Loucy (cell line): ENCODE measurements around the gene KATNB1.
"Not testable (repeated sequence)": the region's sequence is repeated elsewhere in the genome, so short reads cannot be mapped to it uniquely, and the experiment has no call there.

ENCODE experiments used
- H2AFZ ChIP-seq: fragments of 200-600 bp; sonication (generic); 2 replicates; pipeline ENCODE4 v1.6.0; 2016; ENCODE audit warnings: antibody characterized with exemption, mild to moderate bottlenecking, low read length, moderate library complexity
- H3F3A ChIP-seq: fragments of 200-600 bp; 2 replicates; pipeline ENCODE4 v1.6.0; 2016; ENCODE audit warnings: antibody characterized with exemption, low read depth, mild to moderate bottlenecking
- H3K27me3 ChIP-seq: fragments of 200-600 bp; sonication (generic); 2 replicates; pipeline ENCODE4 v1.6.1; 2014; ENCODE audit warnings: low read length, mild to moderate bottlenecking; ENCODE audit not compliant: insufficient read depth, poor library complexity, severe bottlenecking
- H3K36me3 ChIP-seq: fragments of 200-600 bp; sonication (generic); 2 replicates; pipeline ENCODE4 v1.6.1; 2016; ENCODE audit warnings: low read length; ENCODE audit not compliant: insufficient read depth
- H3K4me1 ChIP-seq: fragments of 200-600 bp; sonication (generic); 2 replicates; pipeline ENCODE4 v1.5.1; 2014; ENCODE audit warnings: low read length, mild to moderate bottlenecking; ENCODE audit not compliant: insufficient read depth, poor library complexity, severe bottlenecking
- H3K4me2 ChIP-seq: fragments of 200-600 bp; sonication (generic); 2 replicates; pipeline ENCODE4 v1.6.0; 2014; ENCODE audit warnings: antibody characterized with exemption, low read length, low read depth, mild to moderate bottlenecking; ENCODE audit not compliant: poor library complexity, severe bottlenecking
- H3K4me3 ChIP-seq: fragments of 200-600 bp; sonication (generic); 2 replicates; pipeline ENCODE4 v1.5.1; 2014; ENCODE audit warnings: low read length, mild to moderate bottlenecking, mixed read lengths; ENCODE audit not compliant: poor library complexity, severe bottlenecking
- H3K79me2 ChIP-seq: fragments of 200-600 bp; sonication (generic); 2 replicates; pipeline ENCODE4 v1.6.1; 2014; ENCODE audit warnings: low read length; ENCODE audit not compliant: insufficient read depth
- H3K9ac ChIP-seq: fragments of 200-600 bp; sonication (generic); 2 replicates; pipeline ENCODE4 v1.6.0; 2014; ENCODE audit warnings: mild to moderate bottlenecking, low read depth, low read length, moderate library complexity; ENCODE audit not compliant: poor library complexity, severe bottlenecking
- H3K9me2 ChIP-seq: fragments of 200-600 bp; sonication (generic); replicated peaks from 2 replicates; pipeline ENCODE4 v1.6.1; 2016; ENCODE audit warnings: low read depth, low read length, mixed read lengths
- H3K9me3 ChIP-seq: fragments of 200-600 bp; sonication (generic); 2 replicates; pipeline ENCODE4 v1.6.1; 2014; ENCODE audit warnings: mild to moderate bottlenecking, antibody characterized with exemption, low read length, low read depth; ENCODE audit not compliant: insufficient read depth
- H4K20me1 ChIP-seq: fragments of 200-600 bp; sonication (generic); 2 replicates; pipeline ENCODE4 v1.6.0; 2014; ENCODE audit warnings: antibody characterized with exemption, low read length, mild to moderate bottlenecking; ENCODE audit not compliant: insufficient read depth, poor library complexity, severe bottlenecking
- EZH2phosphoT487 ChIP-seq: fragments of 200-600 bp; IDR thresholded peaks from 2 replicates; pipeline ENCODE4 v1.6.1; 2018; ENCODE audit warnings: antibody characterized with exemption, mild to moderate bottlenecking, moderate library complexity, borderline replicate concordance
- TF ChIP-seq, protein P1 (sequence below): fragments of 200-600 bp; sonication (generic); conservative IDR thresholded peaks from 2 replicates; pipeline ENCODE4 v1.5.1; 2014; ENCODE audit warnings: mild to moderate bottlenecking, antibody characterized with exemption, low read length

The KATNB1 gene

DNA sequence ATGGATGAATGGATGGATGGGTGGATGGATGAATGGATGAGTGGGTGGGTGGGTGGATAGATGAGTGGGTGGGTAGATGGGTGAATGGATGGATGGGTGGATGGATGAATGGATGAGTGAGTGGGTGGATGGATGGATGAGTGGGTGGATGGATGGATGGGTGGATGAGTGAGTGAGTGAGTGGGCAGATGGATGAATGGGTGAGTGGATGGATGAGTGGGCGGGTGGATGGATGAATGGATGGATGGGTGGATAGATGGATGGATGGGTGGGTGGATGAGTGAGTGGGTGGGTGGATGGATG lies 6.4 kb upstream of the KATNB1 start:
- Histone ChIP-seq H2AFZ (no peak overlapping the region), H3K36me3 (no peaks in the 10 kb centered on the region), H3K79me2 (no peaks in the 10 kb centered on the region), H3K4me3 (no peak overlapping the region), H3K4me2 (no peak overlapping the region), H3K27me3 (no peaks in the 10 kb centered on the region), H3K4me1 (peaks cover 2% of the 10 kb centered on the region), H3F3A (no peaks in the 10 kb centered on the region), H4K20me1 (no peaks in the 10 kb centered on the region), H3K9me2 (no peaks in the 10 kb centered on the region), H3K9me3 (no peaks in the 10 kb centered on the region), H3K9ac (no peak overlapping the region)
- TF ChIP-seq, protein P1, sequence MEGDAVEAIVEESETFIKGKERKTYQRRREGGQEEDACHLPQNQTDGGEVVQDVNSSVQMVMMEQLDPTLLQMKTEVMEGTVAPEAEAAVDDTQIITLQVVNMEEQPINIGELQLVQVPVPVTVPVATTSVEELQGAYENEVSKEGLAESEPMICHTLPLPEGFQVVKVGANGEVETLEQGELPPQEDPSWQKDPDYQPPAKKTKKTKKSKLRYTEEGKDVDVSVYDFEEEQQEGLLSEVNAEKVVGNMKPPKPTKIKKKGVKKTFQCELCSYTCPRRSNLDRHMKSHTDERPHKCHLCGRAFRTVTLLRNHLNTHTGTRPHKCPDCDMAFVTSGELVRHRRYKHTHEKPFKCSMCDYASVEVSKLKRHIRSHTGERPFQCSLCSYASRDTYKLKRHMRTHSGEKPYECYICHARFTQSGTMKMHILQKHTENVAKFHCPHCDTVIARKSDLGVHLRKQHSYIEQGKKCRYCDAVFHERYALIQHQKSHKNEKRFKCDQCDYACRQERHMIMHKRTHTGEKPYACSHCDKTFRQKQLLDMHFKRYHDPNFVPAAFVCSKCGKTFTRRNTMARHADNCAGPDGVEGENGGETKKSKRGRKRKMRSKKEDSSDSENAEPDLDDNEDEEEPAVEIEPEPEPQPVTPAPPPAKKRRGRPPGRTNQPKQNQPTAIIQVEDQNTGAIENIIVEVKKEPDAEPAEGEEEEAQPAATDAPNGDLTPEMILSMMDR = no peak
- no peak for TF ChIP-seq EZH2phosphoT487

DNA sequence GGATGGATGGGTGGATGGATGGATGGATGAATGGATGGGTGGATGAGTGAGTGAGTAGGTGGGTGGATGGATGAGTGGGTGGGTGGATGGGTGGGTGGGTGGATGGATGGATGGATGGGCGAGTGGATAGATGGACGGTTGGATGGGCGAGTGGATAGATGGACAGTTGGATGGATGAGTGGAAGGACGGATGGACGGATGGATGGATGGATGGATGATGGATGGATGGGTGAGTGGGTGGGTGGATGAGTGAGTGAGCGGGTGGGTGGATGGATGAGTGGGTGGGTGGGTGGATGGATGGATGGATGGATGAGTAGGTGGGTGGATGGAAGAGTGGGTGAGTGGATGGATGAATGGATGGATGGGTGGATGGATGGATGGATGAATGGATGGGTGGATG lies 5.7 kb upstream of the KATNB1 start:
- not testable (repeated sequence) for H2AFZ ChIP-seq, H3K9me3 ChIP-seq, H3K9ac ChIP-seq, H3K79me2 ChIP-seq, H3K4me2 ChIP-seq, H4K20me1 ChIP-seq, H3K4me3 ChIP-seq, H3K9me2 ChIP-seq, H3F3A ChIP-seq, H3K36me3 ChIP-seq, H3K27me3 ChIP-seq, H3K4me1 ChIP-seq

DNA sequence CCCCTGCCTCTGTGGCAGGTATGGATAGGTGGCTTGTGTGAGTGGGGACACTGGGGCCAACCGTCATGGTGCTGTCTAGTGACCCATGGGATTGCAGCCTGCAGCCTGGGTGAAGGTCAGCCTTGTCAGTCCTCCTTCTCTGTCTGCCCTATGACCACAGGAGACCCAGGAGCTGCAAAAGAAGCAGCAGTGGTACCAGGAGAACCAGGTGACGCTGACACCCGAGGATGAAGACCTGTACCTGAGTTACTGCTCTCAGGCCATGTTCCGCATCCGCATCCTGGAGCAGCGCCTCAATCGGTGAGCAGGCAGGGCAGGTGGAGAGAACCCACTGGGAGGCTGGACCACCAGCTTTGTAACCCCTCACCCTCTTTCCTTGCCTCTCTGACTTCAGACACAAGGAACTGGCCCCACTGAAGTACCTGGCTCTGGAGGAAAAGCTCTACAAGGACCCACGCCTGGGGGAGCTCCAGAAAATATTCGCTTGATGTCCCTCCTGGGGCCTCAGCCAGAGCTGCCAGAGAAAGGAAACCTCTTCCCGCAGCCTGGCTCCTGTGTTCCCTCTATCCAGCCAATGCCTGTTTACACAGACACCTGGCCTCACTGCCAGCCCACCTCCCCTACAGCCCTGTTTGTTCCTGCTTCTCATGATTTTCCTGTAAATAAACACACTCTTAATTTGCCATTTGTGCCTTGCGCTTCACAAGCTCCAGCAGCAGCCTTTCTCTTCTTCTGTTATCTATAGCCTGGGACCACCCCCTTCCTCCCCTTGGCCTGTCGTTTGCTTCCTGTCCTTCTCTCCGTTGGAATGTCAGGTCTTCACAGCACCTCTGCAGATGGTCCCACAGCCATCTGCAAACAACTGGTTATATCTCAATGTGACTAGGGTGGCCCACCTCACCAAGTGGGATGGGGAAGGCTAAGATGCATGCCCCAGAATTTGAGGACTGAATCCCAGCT lies 4.5 kb upstream of the KATNB1 start:
- Histone ChIP-seq H3F3A (no peaks in the 10 kb centered on the region), H3K79me2 (peaks cover 1% of the 10 kb centered on the region; the same call in 1 of the 2 replicates), H3K36me3 (no peaks in the 10 kb centered on the region), H3K27me3 (no peaks in the 10 kb centered on the region), H3K9ac (no peak overlapping the region), H3K4me3 (no peak overlapping the region), H2AFZ (no peak overlapping the region), H3K4me1 (peaks cover 4% of the 10 kb centered on the region), H3K9me2 (no peaks in the 10 kb centered on the region), H3K9me3 (no peaks in the 10 kb centered on the region), H3K4me2 (no peak overlapping the region), H4K20me1 (no peaks in the 10 kb centered on the region)
- no peak for TF ChIP-seq EZH2phosphoT487
- TF ChIP-seq, protein P1 = no peak

DNA sequence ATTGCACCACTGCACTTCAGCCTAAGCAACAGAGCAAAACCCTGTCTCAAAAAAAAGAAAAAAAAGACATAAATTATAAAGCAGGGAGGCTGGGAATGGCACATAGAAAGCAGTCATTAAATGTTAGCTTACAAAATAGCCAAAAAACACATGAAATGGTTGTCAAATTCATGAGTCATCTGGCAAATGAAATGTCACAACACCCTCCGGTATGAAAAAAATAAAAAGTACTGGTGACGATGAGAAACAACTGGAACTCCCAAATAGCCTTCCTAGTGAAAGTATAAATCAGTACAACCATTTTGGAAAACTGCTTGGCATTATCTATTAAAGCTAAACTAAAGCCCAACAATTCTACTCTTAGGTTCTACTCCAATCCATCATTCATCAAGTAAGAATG lies 3.5 kb upstream of the KATNB1 start:
- H4K20me1 ChIP-seq = no peaks in the 10 kb centered on the region
- H3K9me2 ChIP-seq = no peaks in the 10 kb centered on the region
- TF ChIP-seq, protein P1 = no peak
- no peak for TF ChIP-seq EZH2phosphoT487
- no peak overlapping the region for H3K4me3 ChIP-seq
- H3K27me3 ChIP-seq = no peaks in the 10 kb centered on the region
- H3K9ac ChIP-seq = no peak overlapping the region
- H3K36me3 ChIP-seq = no peaks in the 10 kb centered on the region
- no peak overlapping the region for H3K4me2 ChIP-seq
- peaks cover 9% of the 10 kb centered on the region for H3K4me1 ChIP-seq
- peaks cover 11% of the 10 kb centered on the region; the same call in 1 of the 2 replicates for H3K79me2 ChIP-seq
- no peak overlapping the region for H2AFZ ChIP-seq
- H3F3A ChIP-seq = no peaks in the 10 kb centered on the region
- no peaks in the 10 kb centered on the region for H3K9me3 ChIP-seq
